AG04449 (cell line): ENCODE data around the gene FRAS1.

Experiments
- CTCF ChIA-PET: fragments of 350-600 bp; formaldehyde crosslinking; extraction: SDS; loops from one replicate; lab custom pipeline; 2021; ENCODE audit warnings: antibody characterized with exemption; lab: Yijun Ruan, JAX
- POLR2A ChIA-PET: fragments of 400-600, 350-600 bp; formaldehyde crosslinking; extraction: SDS; loops from one replicate; lab custom pipeline; 2020; ENCODE audit warnings: antibody characterized with exemption, inconsistent platforms; lab: Yijun Ruan, JAX
- DNase-seq: peaks from one replicate; pipeline ENCODE4 v3.0.0-alpha.2; 2010; ENCODE audit warnings: low read depth, low spot score
- H3K4me3 ChIP-seq: 2 replicates; pipeline ENCODE4 v1.5.1; 2011; ENCODE audit warnings: low read depth, mild to moderate bottlenecking, control low read depth, low read length
- CTCF ChIP-seq: IDR thresholded peaks from one replicate; pipeline ENCODE4 v1.5.1; 2011; ENCODE audit warnings: mild to moderate bottlenecking, moderate library complexity, low read length, control low read depth, inconsistent platforms; ENCODE audit not compliant: insufficient read depth; ENCODE audit errors: missing control alignments

The FRAS1 gene

GRCh38 chr4:78032929-78033328, 24.2 kb upstream of the FRAS1 start:
- no peak for TF ChIP-seq CTCF
- ChIA-PET POLR2A (no interaction called here), CTCF (no interaction called here)
- no peak overlapping the region for H3K4me3 ChIP-seq
- DNase-seq, result no peak

GRCh38 chr4:78033861-78034260, 23.3 kb upstream of the FRAS1 start:
- H3K4me3 ChIP-seq, result no peak overlapping the region
- DNase-seq, result no peak
- POLR2A ChIA-PET, result no interaction called here
- TF ChIP-seq CTCF, result no peak
- CTCF ChIA-PET, result no interaction called here

GRCh38 chr4:78038704-78039103, 18.4 kb upstream of the FRAS1 start:
- no peak for TF ChIP-seq CTCF
- ChIA-PET POLR2A (no interaction called here), CTCF (no interaction called here)
- no peak overlapping the region for H3K4me3 ChIP-seq
- no peak for DNase-seq

GRCh38 chr4:78039678-78040077, 17.4 kb upstream of the FRAS1 start:
- ChIA-PET POLR2A (no interaction called here), CTCF (no interaction called here)
- no peak for TF ChIP-seq CTCF
- H3K4me3 ChIP-seq, result no peak overlapping the region
- DNase-seq, result no peak

GRCh38 chr4:78040431-78040830, 16.7 kb upstream of the FRAS1 start:
- ChIA-PET POLR2A (no interaction called here), CTCF (no interaction called here)
- TF ChIP-seq CTCF, result no peak

GRCh38 chr4:78047366-78047765, 9.8 kb upstream of the FRAS1 start:
- CTCF ChIA-PET, result no interaction called here
- DNase-seq, result no peak
- POLR2A ChIA-PET, result no interaction called here

More at GRCh38 chr4:78040431-78040830, 16.7 kb upstream of the FRAS1 start:
- no peak for DNase-seq
- H3K4me3 ChIP-seq, result no peak overlapping the region

More at GRCh38 chr4:78047366-78047765, 9.8 kb upstream of the FRAS1 start:
- H3K4me3 ChIP-seq, result no peak overlapping the region
- TF ChIP-seq CTCF, result no peak
